Glomerular endothelial cell (primary cell): ENCODE measurements around the gene DHX8. TPM values are rescaled to one million over a fixed set of nuclear protein-coding genes. Genes with fewer than 3 reads are reported as not detected.
"Not testable (repeated sequence)": the region's sequence is repeated elsewhere in the genome, so short reads cannot be mapped to it uniquely, and the experiment has no call there.

Experiments
- DNase-seq: peaks from one replicate; pipeline ENCODE4 v3.0.0-alpha.2; 2011; ENCODE audit warnings: low read depth, low spot score; ENCODE audit errors: extremely low read depth
- total RNA-seq: library from RNA; depleted of rRNA; stranded (reverse); fragments of >200 nt; gene quantifications from 2 replicates; pipeline ENCODE4 v1.2.3, GENCODE V29; 2015

The DHX8 gene
- total RNA-seq = 30.8 and 36.8 TPM in 2 replicates

- peak; percentile 96 for DNase-seq
Observed at GRCh38 chr17:43483674-43484551, at the start of gene DHX8. Gene DHX8 (plus strand): TSS chr17:43483975. CDS start chr17:43484038, 63 bp downstream.

- DNase-seq = no peak
Observed at GRCh38 chr17:43434902-43435319, 48.9 kb upstream of the DHX8 start.

- no peak for DNase-seq
Observed at GRCh38 chr17:43437756-43438155, 46.0 kb upstream of the DHX8 start.

GRCh38 chr17:43438626-43439025 is 45.1 kb upstream of the DHX8 start:
- no peak for DNase-seq

- no peak for DNase-seq
Observed at GRCh38 chr17:43439041-43439440, 44.7 kb upstream of the DHX8 start.

GRCh38 chr17:43442711-43443110 is 41.1 kb upstream of the DHX8 start:
- no peak for DNase-seq

GRCh38 chr17:43443381-43443780 is 40.4 kb upstream of the DHX8 start:
- DNase-seq = no peak

GRCh38 chr17:43444223-43445008 is 39.4 kb upstream of the DHX8 start:
- no peak for DNase-seq

- no peak for DNase-seq
Observed at GRCh38 chr17:43445009-43445589, 38.7 kb upstream of the DHX8 start.

- no peak for DNase-seq
Observed at GRCh38 chr17:43446773-43447172, 37.0 kb upstream of the DHX8 start.

- no peak for DNase-seq
Observed at GRCh38 chr17:43448720-43449469, 34.9 kb upstream of the DHX8 start.

- no peak for DNase-seq
Observed at GRCh38 chr17:43449470-43450248, 34.1 kb upstream of the DHX8 start.

GRCh38 chr17:43450791-43451190 is 33.0 kb upstream of the DHX8 start:
- not testable (repeated sequence) for DNase-seq

GRCh38 chr17:43451741-43452140 is 32.0 kb upstream of the DHX8 start:
- not testable (repeated sequence) for DNase-seq

- DNase-seq = no peak
Observed at GRCh38 chr17:43453331-43453812, 30.4 kb upstream of the DHX8 start.

- no peak for DNase-seq
Observed at GRCh38 chr17:43454868-43455267, 28.9 kb upstream of the DHX8 start.

- no peak for DNase-seq
Observed at GRCh38 chr17:43456029-43456428, 27.7 kb upstream of the DHX8 start.

GRCh38 chr17:43456661-43457361 is 27.0 kb upstream of the DHX8 start:
- DNase-seq = no peak

GRCh38 chr17:43457362-43457692 is 26.4 kb upstream of the DHX8 start:
- no peak for DNase-seq
